ENCODE results near the gene BNC2. TPM values are rescaled to one million over a fixed set of nuclear protein-coding genes. Genes with fewer than 3 reads are reported as not detected.

BNC2 gene
- total RNA-seq, 1 experiment from 2014 or later: 0.20 TPM

GRCh38 chr9:16401701-16402100, 468.8 kb downstream of the BNC2 start:
- Mint-ChIP-seq H3K27ac (ENCODE audit: unreplicated experiment) (no peak overlapping the region), H3K4me1 (ENCODE audit: low read depth, unreplicated experiment) (peaks cover 6% of the 10 kb centered on the region), H3K9me3 (ENCODE audit: unreplicated experiment) (peaks cover 19% of the 10 kb centered on the region), H3K36me3 (ENCODE audit: insufficient read depth, unreplicated experiment) (no peaks in the 10 kb centered on the region), H3K27me3 (ENCODE audit: insufficient read depth, unreplicated experiment) (no peaks in the 10 kb centered on the region), H3K4me3 (ENCODE audit: unreplicated experiment) (no peak overlapping the region)
- Histone ChIP-seq H3K4me3 (ENCODE audit: low read depth, low read length) (no peak overlapping the region), H3K9me3 (no peaks in the 10 kb centered on the region), H3K27me3 (replicated peaks; ENCODE audit: control insufficient read depth, insufficient read depth, low read length) (no peaks in the 10 kb centered on the region), H3K4me1 (no peaks in the 10 kb centered on the region), H3K36me3 (ENCODE audit: control insufficient read depth, insufficient read depth, low read length) (no peaks in the 10 kb centered on the region)
- intact Hi-C loops (cut with micrococcal nuclease; ENCODE audit: unreplicated experiment): no loop called here
- DNase-seq: no peak
- POLR2A ChIA-PET: no interaction called here
- BruUV-seq (replicated peaks): no TSS peak
- TF ChIP-seq CTCF (IDR thresholded peaks at IDR 0.05; ENCODE audit: insufficient read depth in 1 of 2, low read depth in 1 of 2, low read length in 1 of 2, severe bottlenecking in 1 of 2, unreplicated experiment in 1 of 2): no peak
- CTCF ChIA-PET: no interaction called here

GRCh38 chr9:16398691-16399090, 471.8 kb downstream of the BNC2 start:
- TF ChIP-seq CTCF (IDR thresholded peaks at IDR 0.05; ENCODE audit: insufficient read depth in 1 of 2, low read depth in 1 of 2, low read length in 1 of 2, severe bottlenecking in 1 of 2, unreplicated experiment in 1 of 2): no peak
- no peak overlapping the region for H3K4me3 Mint-ChIP-seq (ENCODE audit: unreplicated experiment)
- DNase-seq: no peak
- no peaks in the 10 kb centered on the region for H3K36me3 ChIP-seq (ENCODE audit: control insufficient read depth, insufficient read depth, low read length)
- no peak overlapping the region for H3K4me3 ChIP-seq (ENCODE audit: low read depth, low read length)
- no peaks in the 10 kb centered on the region for H3K36me3 Mint-ChIP-seq (ENCODE audit: insufficient read depth, unreplicated experiment)
- ChIA-PET CTCF (no interaction called here), POLR2A (no interaction called here)
- intact Hi-C loops (cut with micrococcal nuclease; ENCODE audit: unreplicated experiment): no loop called here
- no TSS peak for BruUV-seq (replicated peaks)
- peaks cover 3% of the 10 kb centered on the region for H3K9me3 ChIP-seq
- H3K27ac Mint-ChIP-seq (ENCODE audit: unreplicated experiment): no peak overlapping the region
- H3K9me3 Mint-ChIP-seq (ENCODE audit: unreplicated experiment): peaks cover 19% of the 10 kb centered on the region
- no peaks in the 10 kb centered on the region for H3K27me3 ChIP-seq (replicated peaks; ENCODE audit: control insufficient read depth, insufficient read depth, low read length)
- peaks cover 6% of the 10 kb centered on the region for H3K4me1 Mint-ChIP-seq (ENCODE audit: low read depth, unreplicated experiment)
- no peaks in the 10 kb centered on the region for H3K4me1 ChIP-seq
- no peaks in the 10 kb centered on the region for H3K27me3 Mint-ChIP-seq (ENCODE audit: insufficient read depth, unreplicated experiment)

DNA sequence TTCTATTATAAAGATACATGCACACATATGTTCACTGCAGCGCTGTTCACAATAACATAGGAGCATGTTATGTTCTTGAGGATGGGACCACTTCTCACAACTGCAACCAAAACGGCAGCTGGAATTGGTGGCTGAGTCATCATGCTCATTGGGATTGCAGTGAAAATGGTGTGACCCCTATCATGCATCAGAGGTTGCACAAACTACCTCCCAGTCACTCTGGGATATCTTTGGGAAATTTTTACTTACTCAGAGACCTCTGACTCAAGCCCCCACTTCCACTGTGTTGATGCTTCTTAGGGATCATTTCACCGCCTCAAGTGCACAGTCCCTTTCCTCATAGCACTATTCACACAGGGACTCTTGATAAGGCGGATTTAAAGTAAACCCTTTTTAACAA, 474.1 kb downstream of the BNC2 start:
- no peak for DNase-seq
- no peak overlapping the region for H3K27ac Mint-ChIP-seq (ENCODE audit: unreplicated experiment)
- intact Hi-C loops (cut with micrococcal nuclease; ENCODE audit: unreplicated experiment): no loop called here
- CTCF ChIA-PET: no interaction called here
- peaks cover 6% of the 10 kb centered on the region for H3K4me1 Mint-ChIP-seq (ENCODE audit: low read depth, unreplicated experiment)
- Histone ChIP-seq H3K27me3 (replicated peaks; ENCODE audit: control insufficient read depth, insufficient read depth, low read length) (no peaks in the 10 kb centered on the region), H3K4me1 (no peaks in the 10 kb centered on the region), H3K4me3 (ENCODE audit: low read depth, low read length) (no peak overlapping the region), H3K36me3 (ENCODE audit: control insufficient read depth, insufficient read depth, low read length) (no peaks in the 10 kb centered on the region), H3K9me3 (peaks cover 15% of the 10 kb centered on the region)
- POLR2A ChIA-PET: no interaction called here
- no peak for TF ChIP-seq CTCF (IDR thresholded peaks at IDR 0.05; ENCODE audit: insufficient read depth in 1 of 2, low read depth in 1 of 2, low read length in 1 of 2, severe bottlenecking in 1 of 2, unreplicated experiment in 1 of 2)
- BruUV-seq (replicated peaks): no TSS peak
- no peak overlapping the region for H3K4me3 Mint-ChIP-seq (ENCODE audit: unreplicated experiment)
- peaks cover 17% of the 10 kb centered on the region for H3K9me3 Mint-ChIP-seq (ENCODE audit: unreplicated experiment)
- H3K36me3 Mint-ChIP-seq (ENCODE audit: insufficient read depth, unreplicated experiment): no peaks in the 10 kb centered on the region
- no peaks in the 10 kb centered on the region for H3K27me3 Mint-ChIP-seq (ENCODE audit: insufficient read depth, unreplicated experiment)

Measured in Caco-2 (cell line).